AG04449 (cell line): ENCODE results near the gene GLRA3.

Experiments
- CTCF ChIA-PET: fragments of 350-600 bp; formaldehyde crosslinking; extraction: SDS; loops from one replicate; lab custom pipeline; 2021; ENCODE audit warnings: antibody characterized with exemption; lab: Yijun Ruan, JAX
- POLR2A ChIA-PET: fragments of 400-600, 350-600 bp; formaldehyde crosslinking; extraction: SDS; loops from one replicate; lab custom pipeline; 2020; ENCODE audit warnings: antibody characterized with exemption, inconsistent platforms; lab: Yijun Ruan, JAX
- DNase-seq: peaks from one replicate; pipeline ENCODE4 v3.0.0-alpha.2; 2010; ENCODE audit warnings: low read depth, low spot score
- H3K4me3 ChIP-seq: 2 replicates; pipeline ENCODE4 v1.5.1; 2011; ENCODE audit warnings: low read depth, mild to moderate bottlenecking, control low read depth, low read length
- TF ChIP-seq, protein P1 (sequence below): IDR thresholded peaks from one replicate; pipeline ENCODE4 v1.5.1; 2011; ENCODE audit warnings: mild to moderate bottlenecking, moderate library complexity, low read length, control low read depth, inconsistent platforms; ENCODE audit not compliant: insufficient read depth; ENCODE audit errors: missing control alignments

Gene GLRA3

DNA sequence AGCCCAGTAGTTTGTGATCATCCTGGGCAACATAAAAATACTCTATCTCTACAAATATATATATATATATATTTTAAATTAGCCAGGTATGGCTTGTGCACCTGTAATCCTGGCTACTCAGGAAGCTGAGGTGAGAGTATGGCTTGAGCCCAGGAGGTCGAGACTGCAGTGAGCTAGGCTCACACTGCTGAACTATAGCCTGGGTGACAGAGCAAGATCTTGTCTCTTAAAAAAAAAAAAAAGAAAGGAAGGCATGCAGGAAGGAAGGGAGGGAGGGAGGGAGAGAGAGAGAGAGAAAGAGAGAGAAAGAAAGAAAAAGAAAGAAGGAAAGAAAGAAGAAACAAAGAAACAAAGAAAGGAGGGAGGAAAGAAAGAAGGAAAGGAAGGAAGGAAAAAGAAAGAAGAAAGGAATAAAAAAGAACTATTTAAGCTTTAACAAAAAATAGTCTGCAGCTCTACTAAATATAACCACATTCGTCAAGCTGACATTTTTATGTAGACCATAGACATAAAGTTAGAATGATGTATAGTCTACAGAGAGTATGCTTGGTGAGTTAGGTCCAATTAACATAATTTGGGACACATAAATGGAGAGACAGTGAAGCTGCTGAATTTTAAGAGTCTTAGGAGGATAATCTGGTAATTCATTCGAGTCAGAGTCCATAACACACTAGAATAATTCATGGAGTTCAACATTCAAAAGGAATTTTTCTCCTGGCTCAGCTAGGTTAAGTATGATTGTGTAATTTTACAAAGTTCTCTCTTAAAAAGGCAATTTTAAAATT lies 111.9 kb downstream of the GLRA3 start:
- ChIA-PET CTCF (no interaction called here), POLR2A (no interaction called here)
- H3K4me3 ChIP-seq, result no peak overlapping the region
- TF ChIP-seq, protein P1, sequence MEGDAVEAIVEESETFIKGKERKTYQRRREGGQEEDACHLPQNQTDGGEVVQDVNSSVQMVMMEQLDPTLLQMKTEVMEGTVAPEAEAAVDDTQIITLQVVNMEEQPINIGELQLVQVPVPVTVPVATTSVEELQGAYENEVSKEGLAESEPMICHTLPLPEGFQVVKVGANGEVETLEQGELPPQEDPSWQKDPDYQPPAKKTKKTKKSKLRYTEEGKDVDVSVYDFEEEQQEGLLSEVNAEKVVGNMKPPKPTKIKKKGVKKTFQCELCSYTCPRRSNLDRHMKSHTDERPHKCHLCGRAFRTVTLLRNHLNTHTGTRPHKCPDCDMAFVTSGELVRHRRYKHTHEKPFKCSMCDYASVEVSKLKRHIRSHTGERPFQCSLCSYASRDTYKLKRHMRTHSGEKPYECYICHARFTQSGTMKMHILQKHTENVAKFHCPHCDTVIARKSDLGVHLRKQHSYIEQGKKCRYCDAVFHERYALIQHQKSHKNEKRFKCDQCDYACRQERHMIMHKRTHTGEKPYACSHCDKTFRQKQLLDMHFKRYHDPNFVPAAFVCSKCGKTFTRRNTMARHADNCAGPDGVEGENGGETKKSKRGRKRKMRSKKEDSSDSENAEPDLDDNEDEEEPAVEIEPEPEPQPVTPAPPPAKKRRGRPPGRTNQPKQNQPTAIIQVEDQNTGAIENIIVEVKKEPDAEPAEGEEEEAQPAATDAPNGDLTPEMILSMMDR, result no peak
- no peak for DNase-seq

DNA sequence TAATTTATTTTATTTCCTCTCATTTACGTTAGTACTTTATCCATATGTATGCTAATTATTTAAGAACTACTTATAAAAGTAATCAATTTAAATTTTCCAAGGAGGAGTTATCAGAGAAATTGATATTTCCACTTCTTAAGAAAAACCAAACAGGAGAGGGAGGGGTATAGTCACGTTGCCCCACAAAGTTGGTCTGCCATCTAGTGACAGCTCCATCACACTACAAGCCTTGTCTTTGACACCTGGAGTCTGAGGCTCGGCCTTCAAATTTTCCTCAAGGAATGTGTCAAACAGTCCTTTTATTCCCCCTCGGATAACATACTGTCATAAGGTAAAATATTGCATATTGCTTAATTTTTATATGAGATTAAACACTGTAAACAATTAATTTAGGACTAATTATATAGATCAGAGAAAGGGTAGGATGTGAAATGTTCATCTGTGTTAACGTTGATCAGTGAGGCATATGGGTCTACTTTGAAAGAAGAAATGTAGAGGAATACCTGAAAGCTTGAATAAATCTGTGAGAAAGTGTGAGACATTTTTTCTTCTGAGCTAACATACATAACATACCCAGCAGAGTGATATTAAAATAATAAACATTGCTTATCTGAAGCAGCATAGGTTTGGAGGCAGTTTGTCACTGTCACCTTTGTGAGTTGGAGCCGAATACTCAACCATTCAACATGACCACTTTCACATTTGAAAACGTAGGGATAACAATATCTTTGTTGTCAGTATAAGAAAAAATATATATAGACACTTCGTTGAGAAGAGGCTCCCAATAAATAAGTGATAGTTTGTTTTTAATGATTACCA lies 114.4 kb downstream of the GLRA3 start:
- ChIA-PET CTCF (interaction anchor here (1.0 to 1.4 kb wide), 6 partner anchors 53 to 824 kb away, joined by 3 read pairs; no protein-coding TSS in a partner anchor), POLR2A (no interaction called here)
- DNase-seq, result no peak
- TF ChIP-seq, protein P1, result peak; percentile 52
- no peak overlapping the region for H3K4me3 ChIP-seq

DNA sequence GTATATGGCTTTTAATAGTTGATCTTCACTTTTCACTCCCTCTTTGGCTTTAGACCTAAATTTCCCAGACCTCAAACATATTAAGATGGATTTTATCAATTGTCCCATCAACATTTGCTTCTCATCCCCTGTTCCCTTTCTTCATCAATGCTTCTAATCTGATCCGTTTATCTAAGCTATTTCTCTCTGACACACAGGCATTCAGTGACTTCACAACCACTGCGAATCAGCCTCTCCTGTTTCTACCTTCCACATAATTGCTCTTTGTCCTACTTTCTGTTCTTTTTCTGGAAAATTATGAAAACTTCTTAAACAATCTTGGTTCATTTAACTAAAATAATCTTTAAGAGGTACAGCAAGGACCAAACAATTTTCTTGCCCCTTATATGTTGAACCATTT lies 115.2 kb downstream of the GLRA3 start:
- TF ChIP-seq, protein P1, result no peak
- POLR2A ChIA-PET, result no interaction called here
- no peak for DNase-seq
- H3K4me3 ChIP-seq, result no peak overlapping the region
- CTCF ChIA-PET, result interaction anchor here (1.0 to 1.4 kb wide), 5 partner anchors 54 to 824 kb away, joined by 3 to 4 read pairs (median 3); no protein-coding TSS in a partner anchor

DNA sequence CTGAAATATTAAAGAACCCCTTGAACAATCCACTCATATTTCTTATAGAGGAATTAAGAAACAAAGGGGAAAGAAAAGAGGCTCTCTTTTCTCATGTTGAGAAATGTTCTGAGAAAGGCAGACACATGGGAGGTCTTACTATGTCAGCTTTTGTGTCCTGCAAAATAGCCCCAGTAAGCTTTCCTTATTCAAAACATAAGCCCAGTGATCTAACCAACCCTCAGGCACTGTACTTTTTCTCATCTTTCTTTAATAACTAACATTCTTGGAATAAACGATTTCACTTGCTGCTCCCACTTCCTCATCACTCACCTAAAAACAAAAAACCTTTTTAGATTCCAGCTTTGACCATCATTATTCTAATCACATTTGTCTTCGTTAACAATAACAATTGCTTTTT lies 115.9 kb downstream of the GLRA3 start:
- DNase-seq, result no peak
- TF ChIP-seq, protein P1, result no peak
- no peak overlapping the region for H3K4me3 ChIP-seq
- ChIA-PET CTCF (interaction anchor here (1.0 kb wide), 3 partner anchors 346 to 825 kb away, joined by 3 to 4 read pairs (median 3); no protein-coding TSS in a partner anchor), POLR2A (no interaction called here)

DNA sequence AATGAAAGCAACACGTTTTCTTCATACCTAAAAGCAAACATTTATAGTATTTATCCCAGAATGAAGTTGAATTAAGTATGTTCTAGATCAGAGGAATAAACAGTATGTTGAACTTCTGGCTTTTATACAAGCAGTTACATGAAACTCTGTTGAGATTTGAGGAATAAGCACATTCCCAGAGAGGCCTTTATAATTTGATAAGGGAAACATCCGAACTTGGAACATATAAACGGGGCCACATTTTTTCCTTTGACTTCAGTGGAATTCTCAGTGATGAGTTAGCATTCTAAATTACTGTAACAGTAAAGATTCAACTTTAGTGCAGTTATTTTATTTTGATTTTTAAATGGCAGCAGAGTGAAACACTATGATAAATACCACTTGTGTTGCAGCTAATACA lies 119.5 kb downstream of the GLRA3 start:
- CTCF ChIA-PET, result no interaction called here

DNA sequence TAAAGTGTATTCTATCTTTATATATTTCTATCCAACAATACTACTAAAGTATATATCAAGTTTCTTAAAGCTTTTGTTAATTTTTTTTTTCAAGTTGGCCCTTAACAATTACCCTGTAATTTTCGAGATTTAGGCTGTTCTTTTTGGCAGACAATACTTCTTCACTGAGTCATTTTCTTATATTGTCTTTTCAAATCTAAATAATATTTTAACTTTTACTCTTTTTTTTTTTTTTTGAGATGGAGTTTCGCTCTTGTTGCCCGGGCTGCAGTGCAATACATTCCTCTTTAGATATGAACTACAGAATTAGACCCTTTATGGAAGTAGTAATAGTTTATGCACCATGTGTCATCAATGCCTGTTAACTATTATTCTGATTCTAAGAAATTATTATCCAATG lies 120.7 kb downstream of the GLRA3 start:
- no peak overlapping the region for H3K4me3 ChIP-seq
- TF ChIP-seq, protein P1, result no peak
- POLR2A ChIA-PET, result no interaction called here
- no peak for DNase-seq
- CTCF ChIA-PET, result no interaction called here

More for the DNA sequence above, 119.5 kb downstream of the GLRA3 start:
- H3K4me3 ChIP-seq, result no peak overlapping the region
- no peak for DNase-seq
- POLR2A ChIA-PET, result no interaction called here
- TF ChIP-seq, protein P1, result no peak
